ENCODE data around the gene MTHFD2L.

Gene MTHFD2L

GRCh38 chr4:74146581-74147129 lies 11.3 kb upstream of the MTHFD2L start:
- no peak overlapping the region for H3K27ac ChIP-seq (ENCODE audit: extremely low read depth, low read depth, low read length)
- no peaks in the 10 kb centered on the region for H3K36me3 ChIP-seq (ENCODE audit: control insufficient read depth in 2 of 2, insufficient read depth in 1 of 2, low read length in 2 of 2)
- POLR2A ChIA-PET, result no interaction called here
- no peak overlapping the region for H3K4me3 ChIP-seq (ENCODE audit: low read depth, low read length)
- TF ChIP-seq ZNF529 (tag by site-specific recombination; IDR thresholded peaks at IDR 0.05; ENCODE audit: insufficient replicate concordance) (no peak), SETDB1 (IDR thresholded peaks at IDR 0.05; ENCODE audit: insufficient read length, low read length) (peak; percentile 22)
- H3K4me1 ChIP-seq (ENCODE audit: control insufficient read depth, insufficient read depth, low read length), result no peaks in the 10 kb centered on the region
- H3K9me3 ChIP-seq (ENCODE audit: control insufficient read depth, insufficient read depth, low read depth, low read length), result no peaks in the 10 kb centered on the region
- CTCF ChIA-PET, result no interaction called here

- no peak overlapping the region for H3K4me3 ChIP-seq (ENCODE audit: low read depth, low read length)
- CTCF ChIA-PET, result interaction anchor here (0.6 kb wide), 1 partner anchor 13 kb away, joined by 3 read pairs; no protein-coding TSS in a partner anchor
- H3K36me3 ChIP-seq (ENCODE audit: control insufficient read depth in 2 of 2, insufficient read depth in 1 of 2, low read length in 2 of 2), result no peaks in the 10 kb centered on the region
- no peaks in the 10 kb centered on the region for H3K9me3 ChIP-seq (ENCODE audit: control insufficient read depth, insufficient read depth, low read depth, low read length)
- H3K27ac ChIP-seq (ENCODE audit: extremely low read depth, low read depth, low read length), result no peak overlapping the region
- POLR2A ChIA-PET, result no interaction called here
- no peaks in the 10 kb centered on the region for H3K4me1 ChIP-seq (ENCODE audit: control insufficient read depth, insufficient read depth, low read length)
- TF ChIP-seq ZNF843 (tag by site-specific recombination; IDR thresholded peaks at IDR 0.05) (no peak), REST (tag by site-specific recombination; IDR thresholded peaks at IDR 0.05) (peak; percentile 40; the same call in 1 of the 2 replicates), ZNF704 (tag by site-specific recombination; IDR thresholded peaks at IDR 0.05) (no peak), ZNF776 (tag by site-specific recombination; IDR thresholded peaks at IDR 0.05; ENCODE audit: borderline replicate concordance) (no peak), ZNF610 (tag by site-specific recombination; IDR thresholded peaks at IDR 0.05; ENCODE audit: borderline replicate concordance) (no peak), ZNF426 (tag by site-specific recombination; IDR thresholded peaks at IDR 0.05) (peak; percentile 70), SP3 (tag by site-specific recombination; IDR thresholded peaks at IDR 0.05) (no peak), ZBTB49 (tag by site-specific recombination; IDR thresholded peaks at IDR 0.05; ENCODE audit: low read depth) (no peak), ZFP3 (tag by site-specific recombination; IDR thresholded peaks at IDR 0.05; ENCODE audit: low read depth) (no peak), ZBTB11 (tag by site-specific recombination; conservative IDR thresholded peaks at IDR 0.05; ENCODE audit: low read depth) (peak; percentile 69; the same call in 1 of the 2 replicates), ZNF623 (tag by site-specific recombination; IDR thresholded peaks at IDR 0.05) (peak; percentile 50; the same call in 1 of the 2 replicates), ZNF394 (tag by site-specific recombination; IDR thresholded peaks at IDR 0.05; ENCODE audit: borderline replicate concordance) (peak; percentile 84; the same call in 1 of the 2 replicates), ZNF2 (tag by site-specific recombination; IDR thresholded peaks at IDR 0.05) (no peak), ZNF701 (tag by site-specific recombination; IDR thresholded peaks at IDR 0.05) (no peak), ZNF449 (tag by site-specific recombination; IDR thresholded peaks at IDR 0.05) (no peak)
- TF ChIP-seq, protein P1, sequence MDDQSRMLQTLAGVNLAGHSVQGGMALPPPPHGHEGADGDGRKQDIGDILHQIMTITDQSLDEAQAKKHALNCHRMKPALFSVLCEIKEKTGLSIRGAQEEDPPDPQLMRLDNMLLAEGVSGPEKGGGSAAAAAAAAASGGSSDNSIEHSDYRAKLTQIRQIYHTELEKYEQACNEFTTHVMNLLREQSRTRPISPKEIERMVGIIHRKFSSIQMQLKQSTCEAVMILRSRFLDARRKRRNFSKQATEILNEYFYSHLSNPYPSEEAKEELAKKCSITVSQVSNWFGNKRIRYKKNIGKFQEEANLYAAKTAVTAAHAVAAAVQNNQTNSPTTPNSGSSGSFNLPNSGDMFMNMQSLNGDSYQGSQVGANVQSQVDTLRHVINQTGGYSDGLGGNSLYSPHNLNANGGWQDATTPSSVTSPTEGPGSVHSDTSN (CRISPR knock-in tag; IDR thresholded peaks at IDR 0.05), result no peak
- TF ChIP-seq, protein P2, sequence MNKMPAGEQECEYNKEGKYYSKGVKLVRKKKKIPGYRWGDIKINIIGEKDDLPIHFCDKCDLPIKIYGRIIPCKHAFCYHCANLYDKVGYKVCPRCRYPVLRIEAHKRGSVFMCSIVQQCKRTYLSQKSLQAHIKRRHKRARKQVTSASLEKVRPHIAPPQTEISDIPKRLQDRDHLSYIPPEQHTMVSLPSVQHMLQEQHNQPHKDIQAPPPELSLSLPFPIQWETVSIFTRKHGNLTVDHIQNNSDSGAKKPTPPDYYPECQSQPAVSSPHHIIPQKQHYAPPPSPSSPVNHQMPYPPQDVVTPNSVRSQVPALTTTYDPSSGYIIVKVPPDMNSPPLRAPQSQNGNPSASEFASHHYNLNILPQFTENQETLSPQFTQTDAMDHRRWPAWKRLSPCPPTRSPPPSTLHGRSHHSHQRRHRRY (tag by site-specific recombination; IDR thresholded peaks at IDR 0.05), result no peak
Observed at GRCh38 chr4:74148205-74148604, 9.7 kb upstream of the MTHFD2L start.
